ENCODE data around the gene RAD51B.

RAD51B gene

DNA sequence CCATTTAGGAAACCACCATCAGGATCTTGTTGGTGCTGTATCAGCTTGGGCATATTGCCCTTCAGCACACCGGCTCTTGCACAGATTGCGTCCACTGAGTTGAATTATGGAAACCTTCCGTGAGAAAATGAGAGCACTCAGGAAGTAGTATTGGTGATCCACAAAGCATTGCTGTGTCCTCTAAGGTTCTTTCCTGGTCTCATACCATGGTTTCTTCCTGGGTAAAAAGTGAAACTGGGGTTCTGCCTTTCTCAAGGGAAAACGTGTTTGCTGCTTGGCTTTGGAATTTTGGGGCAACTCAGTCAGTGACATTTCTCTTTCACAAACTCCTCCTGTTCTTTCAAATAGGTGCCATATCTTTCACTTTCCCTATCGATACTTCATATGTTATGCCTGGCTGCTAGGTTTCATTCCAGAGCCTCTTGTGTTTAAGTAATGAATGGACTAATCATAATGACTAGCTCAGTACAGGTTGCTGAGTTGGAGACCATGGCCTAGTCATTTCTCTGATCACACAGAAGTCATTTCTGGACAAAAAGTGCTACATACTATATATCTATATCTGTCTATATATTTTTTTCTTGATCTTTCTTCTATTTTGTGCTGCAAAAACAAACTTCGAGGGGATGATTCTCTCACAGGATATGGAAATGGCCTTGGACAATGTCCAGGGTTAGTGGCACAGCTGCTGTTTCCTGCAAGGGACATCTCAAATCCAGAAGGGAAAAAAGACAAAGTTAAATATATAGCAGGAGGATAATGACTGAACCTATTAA is 549.9 kb downstream of the RAD51B start:
- Histone ChIP-seq H3K36me3 (no peaks in the 10 kb centered on the region), H3K4me3 (ENCODE audit: low read depth, low read length) (no peak overlapping the region), H3K4me1 (no peaks in the 10 kb centered on the region; the same call in 1 of the 2 replicates), H3K9me3 (no peaks in the 10 kb centered on the region), H3K27me3 (no peaks in the 10 kb centered on the region)
- TF ChIP-seq CTCF (IDR thresholded peaks at IDR 0.05; ENCODE audit: low read depth, low read length) = no peak
- no peak for DNase-seq

- H3K9me3 ChIP-seq = no peaks in the 10 kb centered on the region
- DNase-seq = no peak
- no peaks in the 10 kb centered on the region for H3K36me3 ChIP-seq
- no peak for TF ChIP-seq CTCF (IDR thresholded peaks at IDR 0.05; ENCODE audit: low read depth, low read length)
- H3K4me1 ChIP-seq = no peaks in the 10 kb centered on the region; the same call in none of the 2 replicates
- no peaks in the 10 kb centered on the region for H3K27me3 ChIP-seq
- H3K4me3 ChIP-seq (ENCODE audit: low read depth, low read length) = no peak overlapping the region
These were observed 550.4 kb downstream of the RAD51B start for GRCh38 chr14:68370057-68370360.

DNA sequence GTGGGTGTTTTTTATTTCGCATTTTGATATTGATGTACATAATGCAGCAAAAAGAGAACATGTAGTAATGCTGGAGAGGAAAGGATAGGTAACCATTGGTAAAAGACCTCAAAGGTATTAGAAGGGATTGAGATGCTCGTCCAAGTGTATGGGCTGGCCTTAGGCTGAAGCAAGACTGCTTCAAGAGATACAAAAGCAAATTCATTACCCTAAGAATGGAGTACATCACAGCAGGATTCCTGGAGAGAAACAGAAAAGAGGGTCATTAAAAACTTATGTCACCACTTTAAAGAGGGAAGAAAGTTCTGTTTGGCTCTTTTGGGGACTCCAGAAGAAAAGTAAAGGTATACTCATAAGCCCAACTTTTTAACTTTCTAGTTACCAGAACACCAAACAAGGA is 552.8 kb downstream of the RAD51B start:
- H3K9me3 ChIP-seq = no peaks in the 10 kb centered on the region
- DNase-seq = no peak
- H3K4me1 ChIP-seq = no peaks in the 10 kb centered on the region; the same call in none of the 2 replicates
- H3K4me3 ChIP-seq (ENCODE audit: low read depth, low read length) = no peak overlapping the region
- no peaks in the 10 kb centered on the region for H3K27me3 ChIP-seq
- no peak for TF ChIP-seq CTCF (IDR thresholded peaks at IDR 0.05; ENCODE audit: low read depth, low read length)
- H3K36me3 ChIP-seq = no peaks in the 10 kb centered on the region

DNA sequence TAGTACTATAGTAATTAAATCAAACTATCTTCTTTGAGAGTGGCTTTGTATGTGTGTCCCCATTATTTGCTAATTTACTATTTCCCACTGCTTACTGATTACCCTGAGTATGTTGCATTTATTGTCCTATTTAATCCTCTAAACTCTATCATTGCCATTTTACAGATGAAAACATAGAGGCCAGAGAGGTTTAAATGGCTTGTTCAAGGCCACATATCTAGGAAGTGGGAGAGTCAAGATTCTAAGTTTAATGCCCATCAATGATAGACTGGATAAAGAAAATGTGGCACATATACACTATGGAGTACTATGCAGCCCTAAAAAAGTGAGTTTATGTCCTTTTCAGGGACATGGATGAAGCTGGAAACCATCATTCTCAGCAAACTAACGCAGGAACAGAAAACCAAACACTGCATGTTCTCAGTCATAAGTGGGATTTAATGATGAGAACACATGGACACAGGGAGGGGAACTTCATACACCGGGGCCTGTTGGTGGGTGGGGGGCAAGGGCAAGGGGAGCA is 553.6 kb downstream of the RAD51B start:
- Histone ChIP-seq H3K4me1 (no peaks in the 10 kb centered on the region; the same call in none of the 2 replicates), H3K36me3 (no peaks in the 10 kb centered on the region), H3K27me3 (no peaks in the 10 kb centered on the region), H3K9me3 (no peaks in the 10 kb centered on the region), H3K4me3 (ENCODE audit: low read depth, low read length) (no peak overlapping the region)
- DNase-seq = no peak
- no peak for TF ChIP-seq CTCF (IDR thresholded peaks at IDR 0.05; ENCODE audit: low read depth, low read length)

DNA sequence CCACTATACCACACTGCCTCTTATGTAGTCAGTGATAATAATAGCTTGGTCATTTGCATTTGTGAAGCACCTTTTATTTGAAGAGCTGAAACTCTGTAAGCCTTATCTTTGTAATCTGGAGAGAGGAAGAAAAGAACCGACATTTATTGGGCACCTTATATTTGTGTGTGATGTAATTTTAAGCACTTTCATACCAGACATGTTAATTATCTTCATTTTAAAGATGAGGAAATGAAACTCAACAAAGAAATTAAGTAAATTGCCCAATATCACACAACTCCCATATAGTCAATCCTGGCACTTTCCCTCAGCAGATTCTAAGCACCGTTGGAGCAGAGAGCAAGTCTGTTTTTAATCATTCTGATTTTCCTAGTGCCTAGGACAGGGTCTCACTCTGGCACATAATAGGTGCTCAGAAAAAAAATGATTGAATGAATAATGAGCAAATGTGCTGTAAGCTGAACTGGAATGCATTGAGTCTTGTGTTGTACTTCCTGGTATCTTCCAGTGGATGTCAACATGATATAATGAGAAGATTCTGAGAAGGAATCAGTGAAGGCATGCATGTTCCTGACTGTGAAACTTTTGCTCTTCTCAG is 554.4 kb downstream of the RAD51B start:
- no peaks in the 10 kb centered on the region; the same call in none of the 2 replicates for H3K4me1 ChIP-seq
- H3K27me3 ChIP-seq = no peaks in the 10 kb centered on the region
- no peaks in the 10 kb centered on the region for H3K9me3 ChIP-seq
- no peak for TF ChIP-seq CTCF (IDR thresholded peaks at IDR 0.05; ENCODE audit: low read depth, low read length)
- no peak for DNase-seq
- H3K4me3 ChIP-seq (ENCODE audit: low read depth, low read length) = no peak overlapping the region
- no peaks in the 10 kb centered on the region for H3K36me3 ChIP-seq

- no peak for TF ChIP-seq CTCF (IDR thresholded peaks at IDR 0.05; ENCODE audit: low read depth, low read length)
- no peaks in the 10 kb centered on the region for H3K27me3 ChIP-seq
- H3K4me1 ChIP-seq = no peaks in the 10 kb centered on the region; the same call in 1 of the 2 replicates
- no peak overlapping the region for H3K4me3 ChIP-seq (ENCODE audit: low read depth, low read length)
- H3K36me3 ChIP-seq = no peaks in the 10 kb centered on the region
- H3K9me3 ChIP-seq = no peaks in the 10 kb centered on the region
- DNase-seq = peak; percentile 43
These were observed 555.1 kb downstream of the RAD51B start for GRCh38 chr14:68374682-68375081.

Measured in BE2C (cell line).